ENCODE measurements around the gene ZNF132. TPM values are rescaled to one million over a fixed set of nuclear protein-coding genes. Genes with fewer than 3 reads are reported as not detected.
"Not testable (repeated sequence)": the region's sequence is repeated elsewhere in the genome, so short reads cannot be mapped to it uniquely, and the experiment has no call there.

The ZNF132 gene
- 10 to 100 TPM in 2 of 8 experiments, 1 to 10 TPM in 6; 5.2 to 13.2 (median 7.4) TPM for total RNA-seq

DNA sequence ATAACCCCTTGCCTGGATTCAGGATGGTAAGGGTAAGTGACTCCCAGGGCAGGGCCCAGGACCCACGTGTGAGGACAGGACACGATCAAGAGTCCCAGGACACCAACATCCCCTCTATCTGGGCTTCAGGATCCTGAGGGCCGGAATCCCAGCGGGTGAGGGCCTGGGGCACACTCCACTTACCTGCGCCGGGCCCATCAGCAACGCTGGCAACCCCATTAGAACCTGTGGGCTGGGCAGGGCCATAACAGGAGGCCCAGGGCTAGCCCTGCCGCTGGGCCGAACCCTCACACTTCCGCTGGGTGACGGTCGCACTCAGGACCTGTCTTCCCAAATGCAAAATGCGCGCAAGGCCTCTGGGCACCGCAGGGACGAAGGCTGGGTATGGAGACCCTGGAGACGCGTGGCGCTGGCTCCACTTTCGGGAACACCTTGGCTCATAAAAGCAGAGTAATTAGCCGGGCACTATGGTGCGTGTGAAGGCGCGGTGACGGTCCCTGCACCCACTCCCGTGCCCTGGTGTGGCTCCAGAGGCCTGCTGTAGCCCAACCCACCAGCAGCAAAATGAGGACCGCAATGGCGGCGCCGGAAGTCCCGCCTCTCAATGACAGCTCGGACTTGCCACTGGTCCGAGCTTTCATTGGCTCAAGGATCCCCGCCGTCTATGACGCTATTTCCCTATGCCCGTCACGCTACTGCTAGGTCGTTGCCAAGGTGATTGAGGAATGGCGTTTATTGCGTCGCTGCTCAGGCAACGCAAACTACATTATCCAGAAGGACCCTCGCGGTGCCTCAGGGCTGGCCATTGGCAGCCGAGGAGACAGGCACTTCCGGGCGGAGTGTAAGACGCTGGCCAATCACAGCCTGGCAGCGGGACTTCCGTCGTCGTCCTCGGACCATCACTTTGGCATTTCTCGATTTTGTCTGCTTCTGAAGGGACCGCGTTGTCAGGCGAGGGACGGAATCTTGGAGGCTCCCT, at the start of gene ZNF132:
ZNF132 (minus strand) TSS at position 578 of the 979 bp plus-strand sequence; CDS start at position 246, 332 bp downstream.
- peak within 1 kb of the TSS; percentile 36 to 71 (median 52) for H3K4me3 ChIP-seq
- peaks cover 9 to 10% of the 10 kb centered on the region in 2 donors for H3K4me1 ChIP-seq (replicated peaks in 1 of 2)
- WGBS, 10 experiments: 0 to 47% (median 19%) methylated on average over 2 to 22 of the region's 59 CpGs; no CpG with 5 or more reads in 6 of the 10 experiments
- in situ Hi-C loops (cut with MboI; ENCODE audit: low pct_unique_long_range_greater_than_20kb in 2 of 9, low sequenced_read_pairs in 9 of 9, unreplicated experiment in 9 of 9): no loop called here
- peak within 1 kb of the TSS; percentile 89 to 93 for H3K27ac ChIP-seq
- ATAC-seq (replicated peaks in 6 of 8): peak; percentile 97 to 99 (median 98)

DNA sequence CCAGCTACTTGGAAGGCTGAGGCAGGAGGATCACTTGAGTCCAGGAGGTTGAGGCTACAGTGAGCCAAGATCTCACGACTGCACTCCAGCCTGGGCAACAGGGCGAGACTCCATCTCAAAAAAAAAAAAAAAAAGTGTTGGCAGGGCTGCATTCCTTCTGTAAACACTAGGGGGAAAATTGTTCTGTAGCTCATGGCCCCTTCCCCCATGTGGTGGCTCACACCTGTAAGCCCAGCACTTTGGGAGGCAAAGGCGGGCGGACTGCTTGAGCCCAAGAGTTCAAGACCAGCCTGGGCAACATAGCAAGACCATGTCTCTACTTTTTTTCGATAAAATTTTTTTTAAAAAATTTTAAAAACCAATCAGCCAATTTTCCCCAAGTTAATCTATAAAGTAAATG, 44.4 kb upstream of the ZNF132 start:
- 73 to 100% (median 100%) methylated on average over 1 to 5 of the region's 5 CpGs; no CpG with 5 or more reads in 1 of the 10 experiments for WGBS, 10 experiments
- H3K27ac ChIP-seq; H3K4me1 ChIP-seq (replicated peaks in 1 of 2); in situ Hi-C loops (cut with MboI; ENCODE audit: low pct_unique_long_range_greater_than_20kb in 2 of 9, low sequenced_read_pairs in 9 of 9, unreplicated experiment in 9 of 9); ATAC-seq (replicated peaks in 6 of 8); H3K4me3 ChIP-seq: not testable (repeated sequence)

DNA sequence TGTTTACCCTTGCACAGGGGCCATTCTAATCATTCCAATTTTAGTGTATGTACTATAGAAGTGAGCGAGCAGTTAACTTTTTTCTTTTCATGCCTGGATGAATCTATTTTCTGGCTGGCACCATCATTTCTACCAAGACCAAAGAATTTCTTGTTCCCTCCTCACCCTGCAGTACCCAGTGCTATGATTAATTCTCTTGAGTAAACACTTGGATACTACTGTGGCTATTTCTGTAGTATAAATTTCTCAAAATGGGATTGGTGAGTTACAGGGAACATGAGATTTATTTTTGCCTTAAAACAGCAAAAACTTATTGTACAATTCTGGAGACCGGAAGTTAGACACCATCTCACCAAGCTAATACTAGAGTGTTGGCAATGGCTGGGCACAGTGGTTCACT, 43.8 kb upstream of the ZNF132 start:
- in situ Hi-C loops (cut with MboI; ENCODE audit: low pct_unique_long_range_greater_than_20kb in 2 of 9, low sequenced_read_pairs in 9 of 9, unreplicated experiment in 9 of 9): no loop called here
- Histone ChIP-seq H3K4me3 (no peak overlapping the region), H3K4me1 (replicated peaks in 1 of 2) (no peaks in the 10 kb centered on the region), H3K27ac (no peak overlapping the region)
- no peak for ATAC-seq (replicated peaks in 6 of 8)
- 80 to 100% (median 100%) methylated on average over 1 to 2 of the region's 2 CpGs; no CpG with 5 or more reads in 3 of the 10 experiments for WGBS, 10 experiments

DNA sequence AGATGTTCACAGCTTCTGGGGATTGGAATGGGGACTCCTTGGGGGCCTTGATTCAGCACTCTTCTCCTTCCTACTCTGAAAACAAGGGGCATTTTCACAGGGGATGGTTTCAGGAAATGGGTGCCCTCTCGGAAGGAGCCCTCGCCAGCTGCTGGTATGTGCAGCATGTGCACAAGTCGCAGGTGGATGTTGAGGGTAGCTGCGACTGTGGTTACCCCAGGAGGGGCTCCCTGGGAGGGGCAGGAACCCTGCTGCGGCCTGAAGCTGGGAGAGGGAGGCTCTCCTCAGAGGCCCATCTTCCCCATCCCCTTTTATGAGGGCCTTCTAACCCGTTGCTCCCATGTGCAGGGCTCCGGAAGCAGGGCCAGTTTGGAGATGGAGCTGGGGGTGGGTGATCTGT, 42.4 kb upstream of the ZNF132 start:
- Histone ChIP-seq H3K4me3 (no peak overlapping the region), H3K27ac (no peak overlapping the region), H3K4me1 (replicated peaks in 1 of 2) (peaks cover under 1 to 3% of the 10 kb centered on the region in 2 donors)
- no peak for ATAC-seq (replicated peaks in 6 of 8)
- in situ Hi-C loops (cut with MboI; ENCODE audit: low pct_unique_long_range_greater_than_20kb in 2 of 9, low sequenced_read_pairs in 9 of 9, unreplicated experiment in 9 of 9): no loop called here
- WGBS, 10 experiments: 20 to 100% (median 79%) methylated on average over 1 to 6 of the region's 7 CpGs; no CpG with 5 or more reads in 6 of the 10 experiments

DNA sequence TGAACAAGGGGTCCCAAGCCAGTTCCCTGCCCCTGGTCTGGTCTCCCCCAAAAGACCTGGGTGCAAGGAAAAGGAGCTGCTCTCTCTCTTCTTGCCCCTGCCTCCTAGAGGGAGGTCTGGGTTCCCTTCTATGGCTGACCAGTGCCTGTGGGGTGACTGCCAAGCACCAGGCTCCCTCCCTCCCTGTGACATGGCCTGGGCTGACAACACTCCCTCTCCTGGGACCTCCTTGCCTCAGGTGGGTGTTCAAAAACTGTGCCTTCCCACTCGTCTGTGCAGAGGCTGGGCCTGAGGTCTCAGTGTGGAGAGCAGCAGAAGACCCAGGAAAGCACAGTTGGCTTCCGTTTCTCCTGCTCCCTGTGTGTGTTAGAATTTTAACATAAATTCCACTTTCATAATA, 40.9 kb upstream of the ZNF132 start:
- Histone ChIP-seq H3K4me3 (no peak overlapping the region), H3K4me1 (replicated peaks in 1 of 2) (peaks cover 9 to 12% of the 10 kb centered on the region in 2 donors), H3K27ac (no peak overlapping the region)
- in situ Hi-C loops (cut with MboI; ENCODE audit: low pct_unique_long_range_greater_than_20kb in 2 of 9, low sequenced_read_pairs in 9 of 9, unreplicated experiment in 9 of 9): no loop called here
- 100% methylated on average over 1 of the region's 2 CpGs; no CpG with 5 or more reads in 8 of the 10 experiments for WGBS, 10 experiments
- no peak for ATAC-seq (replicated peaks in 6 of 8)

DNA sequence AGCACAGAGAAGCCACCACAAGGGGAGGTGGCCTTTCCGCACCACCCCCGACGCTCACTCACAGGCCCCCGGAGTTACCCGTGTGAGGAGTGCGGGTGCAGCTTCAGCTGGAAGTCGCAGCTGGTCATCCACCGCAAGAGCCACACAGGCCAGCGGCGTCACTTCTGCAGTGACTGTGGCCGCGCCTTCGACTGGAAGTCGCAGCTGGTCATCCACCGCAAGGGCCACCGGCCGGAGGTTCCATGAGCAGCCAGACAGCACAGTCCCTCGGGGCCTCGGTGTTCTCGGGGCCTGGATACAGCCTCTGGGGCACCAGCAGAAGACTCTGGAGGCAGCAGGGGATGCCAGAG, 40.5 kb upstream of the ZNF132 start:
- Histone ChIP-seq H3K4me1 (replicated peaks in 1 of 2) (peaks cover 9 to 12% of the 10 kb centered on the region in 2 donors), H3K4me3 (no peak overlapping the region), H3K27ac (no peak overlapping the region)
- in situ Hi-C loops (cut with MboI; ENCODE audit: low pct_unique_long_range_greater_than_20kb in 2 of 9, low sequenced_read_pairs in 9 of 9, unreplicated experiment in 9 of 9): no loop called here
- ATAC-seq (replicated peaks in 6 of 8): no peak
- 95 to 100% methylated on average over 1 to 7 of the region's 20 CpGs; no CpG with 5 or more reads in 8 of the 10 experiments for WGBS, 10 experiments

DNA sequence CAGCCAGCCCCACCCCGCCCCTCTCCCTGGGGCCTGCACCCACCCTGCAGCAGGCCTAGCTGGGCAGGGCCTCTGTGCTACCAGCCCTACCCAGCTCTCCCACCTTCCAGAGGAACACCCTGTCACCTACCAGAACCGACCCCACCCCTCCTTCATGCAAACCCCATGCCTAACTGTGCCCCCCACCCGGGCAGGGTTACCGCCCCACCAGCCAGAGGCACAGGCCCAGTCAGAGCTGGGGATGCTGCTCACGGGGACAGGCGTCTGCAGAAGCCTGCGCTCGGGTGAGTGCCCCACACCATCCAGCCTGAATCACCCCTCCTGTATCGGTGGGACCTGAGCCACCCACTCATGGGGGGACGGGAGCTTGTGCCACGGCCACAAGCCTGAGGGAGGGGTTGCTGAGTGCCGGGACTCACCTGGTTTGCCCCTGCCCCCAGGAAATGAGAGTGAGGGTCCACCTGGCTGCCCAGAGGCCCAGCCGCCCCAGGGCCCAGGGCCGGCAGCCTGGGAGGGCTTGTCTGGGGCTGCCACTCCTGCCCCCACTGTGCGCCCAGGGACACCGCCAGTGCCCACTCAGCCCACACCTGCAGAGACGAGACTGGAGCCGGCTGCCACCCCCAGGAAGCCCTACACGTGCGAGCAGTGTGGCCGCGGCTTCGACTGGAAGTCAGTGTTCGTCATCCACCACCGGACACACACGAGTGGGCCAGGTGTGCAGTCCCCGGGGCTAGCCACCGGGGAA, 40.0 kb upstream of the ZNF132 start:
- ATAC-seq (replicated peaks in 6 of 8): no peak
- in situ Hi-C loops (cut with MboI; ENCODE audit: low pct_unique_long_range_greater_than_20kb in 2 of 9, low sequenced_read_pairs in 9 of 9, unreplicated experiment in 9 of 9): no loop called here
- H3K4me1 ChIP-seq (replicated peaks in 1 of 2): peaks cover 14 to 17% of the 10 kb centered on the region in 2 donors
- WGBS, 10 experiments: 80 to 90% methylated on average over 2 to 3 of the region's 28 CpGs; no CpG with 5 or more reads in 8 of the 10 experiments
- H3K4me3 ChIP-seq: no peak overlapping the region
- no peak overlapping the region for H3K27ac ChIP-seq

DNA sequence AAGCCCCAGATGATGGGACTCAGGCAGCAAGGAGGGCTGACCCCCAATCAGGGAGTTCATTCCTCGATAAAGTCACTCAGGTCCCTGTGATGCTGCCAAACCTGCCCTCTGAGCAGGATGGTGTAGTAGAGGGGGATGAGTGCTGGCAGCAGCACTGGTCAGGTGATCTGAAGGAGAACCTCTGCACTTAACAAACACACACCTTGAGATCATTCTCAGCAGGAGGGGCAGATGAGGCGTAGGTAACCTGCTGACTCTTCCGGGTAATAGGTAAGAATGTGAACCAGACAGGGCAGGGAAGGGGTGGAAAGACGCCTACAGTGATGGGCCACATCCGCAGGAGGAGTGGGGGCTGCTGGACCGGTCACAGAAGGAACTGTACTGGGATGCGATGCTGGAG, 39.4 kb upstream of the ZNF132 start:
- ATAC-seq (replicated peaks in 6 of 8): no peak
- 0 to 100% (median 60%) methylated on average over 1 of the region's 7 CpGs; no CpG with 5 or more reads in 5 of the 10 experiments for WGBS, 10 experiments
- Histone ChIP-seq H3K27ac (no peak overlapping the region), H3K4me1 (replicated peaks in 1 of 2) (peaks cover 14 to 18% of the 10 kb centered on the region in 2 donors), H3K4me3 (no peak overlapping the region)
- in situ Hi-C loops (cut with MboI; ENCODE audit: low pct_unique_long_range_greater_than_20kb in 2 of 9, low sequenced_read_pairs in 9 of 9, unreplicated experiment in 9 of 9): no loop called here

DNA sequence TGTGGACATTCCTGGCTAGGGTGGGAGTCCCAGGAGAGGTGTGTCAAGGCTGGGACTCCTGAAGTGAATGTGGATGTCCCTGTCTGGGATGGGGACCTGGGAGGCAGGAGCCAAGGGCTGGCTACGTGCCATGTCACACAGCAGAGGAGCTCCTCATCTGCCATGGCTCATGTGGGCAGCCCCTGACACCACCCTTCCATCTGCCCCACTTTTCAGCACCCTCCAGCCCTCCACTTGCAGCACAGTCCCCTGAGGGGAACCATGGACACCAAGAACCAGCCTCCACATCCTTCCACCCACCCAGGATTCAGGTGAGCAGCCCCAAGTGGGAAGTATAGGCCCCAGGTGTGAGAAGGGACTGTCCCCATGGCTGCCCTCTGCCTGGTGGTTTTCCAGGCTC, 37.9 kb upstream of the ZNF132 start:
- Histone ChIP-seq H3K4me1 (replicated peaks in 1 of 2) (peaks cover 14 to 18% of the 10 kb centered on the region in 2 donors), H3K4me3 (no peak overlapping the region), H3K27ac (no peak overlapping the region)
- in situ Hi-C loops (cut with MboI; ENCODE audit: low pct_unique_long_range_greater_than_20kb in 2 of 9, low sequenced_read_pairs in 9 of 9, unreplicated experiment in 9 of 9): no loop called here
- ATAC-seq (replicated peaks in 6 of 8): no peak
- WGBS, 10 experiments: 100% methylated on average over 1 of the region's 1 CpG; no CpG with 5 or more reads in 9 of the 10 experiments

DNA sequence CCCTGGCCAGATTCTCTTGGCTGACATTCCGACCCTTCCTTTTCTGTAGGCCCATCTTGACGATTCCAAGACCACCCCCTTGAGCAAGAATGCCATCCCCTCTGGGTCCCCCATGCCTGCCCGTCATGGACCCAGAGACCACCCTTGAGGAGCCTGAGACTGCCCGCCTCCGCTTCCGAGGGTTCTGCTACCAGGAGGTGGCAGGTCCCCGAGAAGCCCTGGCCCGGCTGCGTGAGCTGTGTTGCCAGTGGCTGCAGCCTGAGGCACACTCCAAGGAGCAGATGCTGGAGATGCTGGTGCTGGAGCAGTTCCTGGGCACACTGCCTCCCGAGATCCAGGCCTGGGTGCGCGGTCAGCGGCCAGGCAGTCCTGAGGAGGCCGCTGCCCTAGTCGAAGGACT, 37.2 kb upstream of the ZNF132 start:
- ATAC-seq (replicated peaks in 6 of 8): no peak
- peak overlapping the region; percentile 88 to 95 for H3K27ac ChIP-seq
- H3K4me3 ChIP-seq: peak overlapping the region in 4 of 5 donors; percentile 45 to 53 (median 50)
- H3K4me1 ChIP-seq (replicated peaks in 1 of 2): peaks cover 14 to 18% of the 10 kb centered on the region in 2 donors
- 40 to 100% (median 81%) methylated on average over 1 to 3 of the region's 15 CpGs; no CpG with 5 or more reads in 5 of the 10 experiments for WGBS, 10 experiments
- in situ Hi-C loops (cut with MboI; ENCODE audit: low pct_unique_long_range_greater_than_20kb in 2 of 9, low sequenced_read_pairs in 9 of 9, unreplicated experiment in 9 of 9): no loop called here

DNA sequence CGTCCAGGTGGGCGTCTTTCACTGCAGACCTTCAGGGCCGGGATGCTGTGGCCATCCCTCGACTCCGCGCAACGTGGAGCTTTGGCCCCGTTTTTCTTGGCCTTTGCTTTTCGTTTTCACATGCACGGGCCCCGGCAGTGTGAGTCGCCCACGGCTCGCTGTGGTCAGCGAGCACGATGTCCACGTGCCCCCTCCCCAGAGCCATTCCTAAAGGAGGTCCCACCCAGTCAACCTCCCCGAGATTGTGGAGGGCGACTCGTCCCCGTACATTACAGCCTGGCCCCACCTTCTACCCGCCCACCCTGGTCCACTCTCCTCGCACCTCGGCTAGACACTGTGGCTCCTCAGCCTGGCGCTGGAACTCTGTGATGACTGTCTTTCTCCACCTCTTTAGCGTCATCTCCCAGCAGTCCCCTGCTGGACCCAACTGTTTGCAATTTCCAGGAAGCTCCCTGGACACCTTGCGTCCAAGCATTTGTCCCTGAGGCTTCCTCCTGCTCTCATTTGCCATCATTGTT, 36.6 kb upstream of the ZNF132 start:
- Histone ChIP-seq H3K4me1 (replicated peaks in 1 of 2) (peaks cover 14 to 18% of the 10 kb centered on the region in 2 donors), H3K4me3 (peak overlapping the region; percentile 45 to 53 (median 49)), H3K27ac (peak overlapping the region; percentile 88 to 95)
- in situ Hi-C loops (cut with MboI; ENCODE audit: low pct_unique_long_range_greater_than_20kb in 2 of 9, low sequenced_read_pairs in 9 of 9, unreplicated experiment in 9 of 9): no loop called here
- WGBS, 10 experiments: 4 to 80% (median 63%) methylated on average over 1 to 3 of the region's 27 CpGs; no CpG with 5 or more reads in 3 of the 10 experiments
- ATAC-seq (replicated peaks in 6 of 8): peak; percentile 1 to 31 (median 7)

DNA sequence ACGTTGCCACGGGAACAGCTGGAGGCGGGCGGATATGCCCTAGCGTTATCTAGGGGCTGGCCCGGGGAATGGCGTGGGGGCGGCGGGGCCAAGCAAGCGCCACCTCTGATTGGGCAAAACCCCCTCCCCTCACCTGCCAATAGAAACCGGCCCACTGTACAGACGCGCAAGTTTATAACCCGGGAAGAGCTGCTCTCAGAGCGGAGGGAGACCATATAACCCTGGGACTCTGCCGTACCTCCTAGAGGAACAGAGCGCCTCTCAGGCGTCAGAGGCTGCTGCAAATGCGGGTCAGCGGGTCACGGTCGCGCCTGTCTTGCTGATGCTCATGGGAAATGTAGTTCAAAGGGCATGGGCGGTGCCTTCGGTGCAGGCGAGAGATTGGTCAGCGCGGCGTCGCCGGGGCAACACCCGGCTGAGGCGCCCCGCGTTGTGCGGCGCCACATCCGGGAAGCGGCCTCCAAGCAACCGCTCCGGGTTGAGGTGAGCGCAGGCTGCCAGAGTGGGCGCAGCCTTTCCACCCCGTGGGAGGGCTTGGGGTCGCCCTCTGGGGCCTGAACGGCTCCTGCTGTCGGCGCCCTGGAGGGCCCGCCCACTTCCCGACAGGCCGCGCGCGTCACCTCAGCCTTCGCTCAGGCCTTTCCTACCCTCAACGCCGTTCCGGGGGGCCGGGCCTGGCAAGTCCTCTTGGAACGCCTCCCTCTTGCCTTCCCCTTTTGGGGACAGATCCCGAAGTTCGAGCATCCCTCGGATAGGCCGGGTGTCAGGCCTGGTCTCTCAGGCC, 36.0 kb upstream of the ZNF132 start, which contains the start of gene ZNF446:
ZNF446 (plus strand) TSS at position 639 of the 784 bp plus-strand sequence. CDS start 867 bp downstream, outside the sequence.
- in situ Hi-C loops (cut with MboI; ENCODE audit: low pct_unique_long_range_greater_than_20kb in 2 of 9, low sequenced_read_pairs in 9 of 9, unreplicated experiment in 9 of 9): no loop called here
- H3K4me3 ChIP-seq: peak within 1 kb of the TSS; percentile 45 to 53 (median 49)
- peak within 1 kb of the TSS; percentile 88 to 95 for H3K27ac ChIP-seq
- peak; percentile 74 to 91 (median 88) for ATAC-seq (replicated peaks in 6 of 8)
- peaks cover 14 to 18% of the 10 kb centered on the region in 2 donors for H3K4me1 ChIP-seq (replicated peaks in 1 of 2)
- 0% methylated on average over 1 to 6 of the region's 64 CpGs; no CpG with 5 or more reads in 7 of the 10 experiments for WGBS, 10 experiments

Measured in motor neuron (in vitro differentiated cells).